DOHH2 (cell line): Measurements from ENCODE around the gene RETREG1.

Source experiments
- CTCF ChIP-seq: fragments of 200-600 bp; sonication (generic); IDR thresholded peaks from one replicate; pipeline ENCODE4 v1.5.1; 2014; ENCODE audit warnings: antibody characterized with exemption, mild to moderate bottlenecking, low read depth, low read length; ENCODE audit not compliant: poor library complexity, severe bottlenecking
- EZH2phosphoT487 ChIP-seq: fragments of 200-600 bp; sonication (generic); IDR thresholded peaks from 2 replicates; pipeline ENCODE4 v1.6.1; 2017; ENCODE audit warnings: borderline replicate concordance, mild to moderate bottlenecking, antibody characterized with exemption, low read length, moderate library complexity, mixed read lengths

GRCh38 chr5:16577677-16578076, 39.1 kb downstream of the RETREG1 start:
- TF ChIP-seq CTCF (no peak), EZH2phosphoT487 (no peak)
